Measurements from ENCODE around the gene PRKCSH.

DNA sequence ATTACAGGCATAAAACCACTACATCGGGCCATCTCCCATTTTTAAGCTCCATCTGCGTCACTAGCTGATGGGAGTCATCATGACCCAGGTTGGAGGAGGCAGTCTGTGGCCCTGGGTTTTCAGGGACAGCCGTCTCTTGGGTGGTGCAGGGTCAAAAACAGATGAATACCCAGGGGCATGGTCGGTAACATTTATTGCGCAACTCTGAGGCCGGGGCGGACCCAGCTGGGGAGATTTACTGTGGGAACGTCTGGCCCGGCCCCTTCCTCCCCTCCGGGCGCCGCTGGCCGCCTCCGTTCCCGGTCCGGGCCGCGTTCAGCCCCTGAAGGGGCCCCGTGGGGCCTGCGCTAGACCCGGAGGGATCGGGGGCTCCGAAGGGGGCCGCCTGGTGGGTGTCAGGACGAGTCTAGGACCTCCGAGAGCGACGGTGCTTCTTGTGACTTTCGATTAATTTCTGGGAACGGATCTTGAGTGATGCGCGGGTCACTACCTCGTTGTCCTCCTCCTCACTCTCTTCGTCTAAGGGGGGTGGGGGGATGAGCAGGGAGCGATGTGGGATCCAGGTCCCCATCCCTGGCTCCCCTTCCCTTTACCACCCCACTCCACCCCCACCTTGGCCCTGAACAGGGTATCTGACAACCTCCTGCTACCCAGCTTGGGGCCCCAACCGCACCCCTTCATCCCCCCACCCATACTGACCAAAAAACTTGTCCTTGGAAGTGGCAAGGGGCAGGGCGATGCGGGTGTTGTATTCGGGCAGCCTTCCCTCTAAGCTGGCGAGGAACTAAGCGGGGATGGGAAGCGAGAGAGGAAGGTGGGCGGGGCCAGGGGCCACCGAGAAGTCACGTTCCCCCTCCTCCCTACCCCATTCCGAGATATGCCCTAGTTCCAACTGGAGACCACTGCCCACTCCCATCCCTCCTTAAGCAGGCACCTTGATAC is 14.7 kb upstream of the PRKCSH start:
- TF ChIP-seq ZFX (IDR thresholded peaks at IDR 0.05), result no peak
- TF ChIP-seq, protein P1, sequence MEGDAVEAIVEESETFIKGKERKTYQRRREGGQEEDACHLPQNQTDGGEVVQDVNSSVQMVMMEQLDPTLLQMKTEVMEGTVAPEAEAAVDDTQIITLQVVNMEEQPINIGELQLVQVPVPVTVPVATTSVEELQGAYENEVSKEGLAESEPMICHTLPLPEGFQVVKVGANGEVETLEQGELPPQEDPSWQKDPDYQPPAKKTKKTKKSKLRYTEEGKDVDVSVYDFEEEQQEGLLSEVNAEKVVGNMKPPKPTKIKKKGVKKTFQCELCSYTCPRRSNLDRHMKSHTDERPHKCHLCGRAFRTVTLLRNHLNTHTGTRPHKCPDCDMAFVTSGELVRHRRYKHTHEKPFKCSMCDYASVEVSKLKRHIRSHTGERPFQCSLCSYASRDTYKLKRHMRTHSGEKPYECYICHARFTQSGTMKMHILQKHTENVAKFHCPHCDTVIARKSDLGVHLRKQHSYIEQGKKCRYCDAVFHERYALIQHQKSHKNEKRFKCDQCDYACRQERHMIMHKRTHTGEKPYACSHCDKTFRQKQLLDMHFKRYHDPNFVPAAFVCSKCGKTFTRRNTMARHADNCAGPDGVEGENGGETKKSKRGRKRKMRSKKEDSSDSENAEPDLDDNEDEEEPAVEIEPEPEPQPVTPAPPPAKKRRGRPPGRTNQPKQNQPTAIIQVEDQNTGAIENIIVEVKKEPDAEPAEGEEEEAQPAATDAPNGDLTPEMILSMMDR (IDR thresholded peaks at IDR 0.05 in 2 of 3, conservative IDR thresholded peaks at IDR 0.05 in 1 of 3; ENCODE audit: borderline replicate concordance in 1 of 3, insufficient read depth in 1 of 3, low read depth in 2 of 3, low read length in 2 of 3), result no peak
- TF ChIP-seq JUND (IDR thresholded peaks at IDR 0.05), result no peak
- TF ChIP-seq, protein P2, sequence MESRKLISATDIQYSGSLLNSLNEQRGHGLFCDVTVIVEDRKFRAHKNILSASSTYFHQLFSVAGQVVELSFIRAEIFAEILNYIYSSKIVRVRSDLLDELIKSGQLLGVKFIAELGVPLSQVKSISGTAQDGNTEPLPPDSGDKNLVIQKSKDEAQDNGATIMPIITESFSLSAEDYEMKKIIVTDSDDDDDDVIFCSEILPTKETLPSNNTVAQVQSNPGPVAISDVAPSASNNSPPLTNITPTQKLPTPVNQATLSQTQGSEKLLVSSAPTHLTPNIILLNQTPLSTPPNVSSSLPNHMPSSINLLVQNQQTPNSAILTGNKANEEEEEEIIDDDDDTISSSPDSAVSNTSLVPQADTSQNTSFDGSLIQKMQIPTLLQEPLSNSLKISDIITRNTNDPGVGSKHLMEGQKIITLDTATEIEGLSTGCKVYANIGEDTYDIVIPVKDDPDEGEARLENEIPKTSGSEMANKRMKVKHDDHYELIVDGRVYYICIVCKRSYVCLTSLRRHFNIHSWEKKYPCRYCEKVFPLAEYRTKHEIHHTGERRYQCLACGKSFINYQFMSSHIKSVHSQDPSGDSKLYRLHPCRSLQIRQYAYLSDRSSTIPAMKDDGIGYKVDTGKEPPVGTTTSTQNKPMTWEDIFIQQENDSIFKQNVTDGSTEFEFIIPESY (IDR thresholded peaks at IDR 0.05; ENCODE audit: extremely low read depth, insufficient replicate concordance, low read length), result no peak
- TF ChIP-seq, protein P3, sequence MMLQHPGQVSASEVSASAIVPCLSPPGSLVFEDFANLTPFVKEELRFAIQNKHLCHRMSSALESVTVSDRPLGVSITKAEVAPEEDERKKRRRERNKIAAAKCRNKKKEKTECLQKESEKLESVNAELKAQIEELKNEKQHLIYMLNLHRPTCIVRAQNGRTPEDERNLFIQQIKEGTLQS (IDR thresholded peaks at IDR 0.05), result no peak
- TF ChIP-seq POLR2A (IDR thresholded peaks at IDR 0.05; ENCODE audit: borderline replicate concordance, extremely low read depth, insufficient read depth, insufficient read length), result no peak
- TF ChIP-seq CEBPB (IDR thresholded peaks at IDR 0.05; ENCODE audit: low read depth), result no peak
- TF ChIP-seq EZH2 (IDR thresholded peaks at IDR 0.05), result no peak
- no peak for TF ChIP-seq POLR2AphosphoS5 (IDR thresholded peaks at IDR 0.05; ENCODE audit: low read depth, low read length)
- no peak for TF ChIP-seq EZH2phosphoT487 (IDR thresholded peaks at IDR 0.05; ENCODE audit: borderline replicate concordance)
- TF ChIP-seq SIN3A (IDR thresholded peaks at IDR 0.05; ENCODE audit: low read depth), result no peak
- TF ChIP-seq SP1 (IDR thresholded peaks at IDR 0.05; ENCODE audit: low read depth), result no peak
- no peak for TF ChIP-seq REST (IDR thresholded peaks at IDR 0.05; ENCODE audit: low read depth)

Data from HCT116 (cell line).